Left lung (tissue), 10 donors: ENCODE results near the gene RPS6KA2. TPM values are rescaled to one million over a fixed set of nuclear protein-coding genes. Genes with fewer than 3 reads are reported as not detected.

ENCODE experiments used
- ATAC-seq: fragments of 200-7000 bp; cut with Tn5 transposase; one replicate; pipeline ENCODE4 v1.9.1; 2020; ENCODE audit warnings: moderate library complexity
- DNase-seq, 4 donors: peaks; one replicate each; pipeline ENCODE4 v3.0.0-alpha.2; 2013 to 2020
- H3K27ac ChIP-seq, 2 donors: fragments of 200-600 bp; sonication (generic) in 1 of 2; one replicate each; pipeline versions ENCODE4 v1.5.0 to v1.8.0; 2020 to 2021
- H3K27me3 ChIP-seq, 2 donors: fragments of 200-600 bp; sonication (generic) in 1 of 2; one replicate each; pipeline versions ENCODE4 v1.5.0 to v1.8.0; 2020 to 2021
- H3K36me3 ChIP-seq, 2 donors: fragments of 200-600 bp; sonication (generic) in 1 of 2; one replicate each; pipeline versions ENCODE4 v1.5.0 to v1.8.0; 2020 to 2021
- H3K4me1 ChIP-seq, 2 donors: fragments of 200-600 bp; one replicate each; pipeline ENCODE4 v1.8.0; 2021
- H3K4me3 ChIP-seq, 2 donors: fragments of 200-600 bp; sonication (generic) in 1 of 2; one replicate each; pipeline versions ENCODE4 v1.5.0 to v1.8.0; 2020 to 2021; ENCODE audit warnings: mild to moderate bottlenecking in 1 of 2
- H3K9me3 ChIP-seq, 2 donors: fragments of 200-600 bp; sonication (generic) in 1 of 2; one replicate each; pipeline versions ENCODE4 v1.5.0 to v1.8.0; 2020 to 2021
- CTCF ChIP-seq, 2 donors: fragments of 200-600 bp; sonication (generic) in 1 of 2; IDR thresholded peaks; one replicate each; pipeline versions ENCODE4 v1.5.0 to v1.8.0; 2021; ENCODE audit warnings: antibody characterized with exemption in 2 of 2
- intact Hi-C, 2 donors: fragments of 100-400 bp; cut with DNase I; formaldehyde crosslinking; loops; one replicate each; pipeline versions ENCODE4 v1.11.2 to v1.14.2; 2022
- polyA plus RNA-seq, 6 donors: library from polyadenylated mRNA; unstranded; fragments of 120-200 nt; gene quantifications; one replicate each; pipeline ENCODE4 v1.2.1, GENCODE V29; 2013; ENCODE audit not compliant: insufficient read length in 6 of 6
- total RNA-seq, 2 donors: library from RNA; stranded (reverse); fragmentation: NEBNext Ultra II Directional; extraction: Animal tissue kit (Norgen Biotek cat#: 25700); gene quantifications; one replicate each; pipeline ENCODE4 v1.2.1, GENCODE V29; 2021
- donor health status: DM: no; HTN: yes; CAD: no.
- donor health status: DM: no; HTN: no; CAD: no.

The RPS6KA2 gene
- total and polyA plus RNA-seq, 8 donors = 42.0 to 160 (median 48.0) TPM

- Histone ChIP-seq H3K4me3 (no peak overlapping the region), H3K4me1 (no peaks in the 10 kb centered on the region), H3K27me3 (no peaks in the 10 kb centered on the region), H3K36me3 (peaks cover 0 to 86% of the 10 kb centered on the region in 2 donors), H3K9me3 (peaks cover 0 to 3% of the 10 kb centered on the region in 2 donors), H3K27ac (no peak overlapping the region)
- TF ChIP-seq CTCF (IDR thresholded peaks at IDR 0.05) = no peak
- ATAC-seq = no peak
- DNase-seq = peak in 1 of 4 donors; percentile 66
- intact Hi-C loops = no loop called here
These were observed 166.3 kb downstream of the RPS6KA2 start for GRCh38 chr6:166460473-166461437.

- no peak overlapping the region for H3K27ac ChIP-seq
- ATAC-seq = no peak
- no peak overlapping the region for H3K4me3 ChIP-seq
- peaks cover 0 to 3% of the 10 kb centered on the region in 2 donors for H3K9me3 ChIP-seq
- no peak for TF ChIP-seq CTCF (IDR thresholded peaks at IDR 0.05)
- peak in 1 of 4 donors; percentile 58 for DNase-seq
- H3K36me3 ChIP-seq = peaks cover 0 to 86% of the 10 kb centered on the region in 2 donors
- H3K4me1 ChIP-seq = no peaks in the 10 kb centered on the region
- intact Hi-C loops = no loop called here
- H3K27me3 ChIP-seq = no peaks in the 10 kb centered on the region
These were observed 167.1 kb downstream of the RPS6KA2 start for GRCh38 chr6:166459906-166460305.

- intact Hi-C loops = no loop called here
- H3K36me3 ChIP-seq = peaks cover 0 to 81% of the 10 kb centered on the region in 2 donors
- H3K4me1 ChIP-seq = no peaks in the 10 kb centered on the region
- DNase-seq (no peak), ATAC-seq (no peak)
- H3K27me3 ChIP-seq = no peaks in the 10 kb centered on the region
- no peak overlapping the region for H3K4me3 ChIP-seq
- peaks cover 0 to 3% of the 10 kb centered on the region in 2 donors for H3K9me3 ChIP-seq
- H3K27ac ChIP-seq = no peak overlapping the region
- TF ChIP-seq CTCF (IDR thresholded peaks at IDR 0.05) = no peak
These were observed 167.8 kb downstream of the RPS6KA2 start for GRCh38 chr6:166459272-166459671.

- TF ChIP-seq CTCF (IDR thresholded peaks at IDR 0.05) = no peak
- Histone ChIP-seq H3K4me3 (no peak overlapping the region), H3K27me3 (no peaks in the 10 kb centered on the region), H3K27ac (no peak overlapping the region), H3K4me1 (no peaks in the 10 kb centered on the region), H3K36me3 (peaks cover 0 to 66% of the 10 kb centered on the region in 2 donors), H3K9me3 (peaks cover 0 to 3% of the 10 kb centered on the region in 2 donors)
- intact Hi-C loops = no loop called here
- ATAC-seq = peak; percentile 74
- DNase-seq = no peak
These were observed 170.5 kb downstream of the RPS6KA2 start for GRCh38 chr6:166456395-166457156.
